ENCODE results near the gene PCDHA3. TPM values are rescaled to one million over a fixed set of nuclear protein-coding genes. Genes with fewer than 3 reads are reported as not detected.
"Not testable (repeated sequence)": the region's sequence is repeated elsewhere in the genome, so short reads cannot be mapped to it uniquely, and the experiment has no call there.

The PCDHA3 gene
- under 0.01 and 0.32 TPM in 2 replicates for total RNA-seq

GRCh38 chr5:140800816-140801493 lies at the start of gene PCDHA3:
Gene PCDHA3 (plus strand): TSS chr5:140801057.
- peak; percentile 39 for DNase-seq (ENCODE audit: low read depth)
- peak within 1 kb of the TSS; percentile 40 for H3K4me3 ChIP-seq (ENCODE audit: low read depth, low read length)
- TF ChIP-seq CTCF (IDR thresholded peaks at IDR 0.05; ENCODE audit: insufficient read depth, low read depth, low read length), result peak; percentile 35

DNA sequence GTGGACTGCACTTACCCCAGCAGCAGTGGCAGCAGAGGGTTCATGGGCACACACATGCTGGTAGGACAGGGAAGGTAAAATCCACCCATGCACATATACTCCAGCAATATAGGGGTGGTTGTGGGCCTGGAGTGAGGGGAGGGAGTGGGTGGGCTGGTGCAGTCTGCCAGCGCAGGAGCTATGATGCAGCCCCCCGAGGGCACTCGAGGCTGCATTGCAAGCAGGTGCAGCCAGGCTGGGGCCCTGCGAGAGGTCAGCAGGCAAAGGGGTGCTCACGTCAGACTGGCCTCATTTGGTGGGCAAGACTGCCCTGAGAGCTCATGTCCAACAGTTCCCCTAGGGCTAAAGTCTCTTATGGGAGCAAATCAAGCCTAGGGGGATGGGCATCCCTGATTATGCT lies 47.3 kb upstream of the PCDHA3 start:
- DNase-seq (ENCODE audit: low read depth), result no peak
- TF ChIP-seq CTCF (IDR thresholded peaks at IDR 0.05; ENCODE audit: insufficient read depth, low read depth, low read length), result no peak
- no peak overlapping the region for H3K4me3 ChIP-seq (ENCODE audit: low read depth, low read length)

DNA sequence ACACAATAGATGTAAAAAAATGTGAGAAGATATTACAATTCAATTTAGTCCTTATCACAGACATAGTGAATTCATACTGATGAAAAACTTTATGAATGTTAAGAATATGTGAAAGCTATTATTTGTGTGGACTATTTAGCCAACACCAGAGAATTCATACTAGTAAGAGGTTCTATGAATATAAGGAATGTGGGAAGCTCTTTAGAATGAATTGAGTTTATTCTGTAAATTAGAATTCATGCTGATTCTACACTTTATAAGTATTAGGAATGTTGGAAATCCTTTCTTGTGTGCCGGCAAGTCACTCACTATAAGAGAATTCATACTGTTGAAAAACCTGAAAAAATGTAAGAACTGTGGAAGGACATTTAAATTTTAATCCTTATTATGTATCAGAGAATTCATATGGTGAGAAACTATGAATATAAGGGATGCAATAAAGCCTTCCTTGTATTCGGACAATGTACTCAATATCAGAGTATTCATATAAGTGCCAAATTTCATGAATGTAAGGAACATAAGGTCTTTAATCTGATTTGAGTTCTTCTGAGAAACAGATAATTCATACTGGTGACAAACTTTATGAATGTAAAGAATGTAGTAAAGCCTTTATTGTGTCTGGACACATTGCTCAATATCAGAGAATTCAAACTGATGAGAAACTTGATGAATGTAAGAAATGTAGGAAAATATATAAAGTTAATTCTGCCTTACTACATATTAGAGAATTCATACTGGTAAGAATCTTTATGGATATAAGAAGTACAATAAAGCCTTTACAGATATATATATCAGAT lies 36.5 kb upstream of the PCDHA3 start:
- DNase-seq (ENCODE audit: low read depth), result peak; percentile 4
- TF ChIP-seq CTCF (IDR thresholded peaks at IDR 0.05; ENCODE audit: insufficient read depth, low read depth, low read length), result no peak
- no peak overlapping the region for H3K4me3 ChIP-seq (ENCODE audit: low read depth, low read length)

DNA sequence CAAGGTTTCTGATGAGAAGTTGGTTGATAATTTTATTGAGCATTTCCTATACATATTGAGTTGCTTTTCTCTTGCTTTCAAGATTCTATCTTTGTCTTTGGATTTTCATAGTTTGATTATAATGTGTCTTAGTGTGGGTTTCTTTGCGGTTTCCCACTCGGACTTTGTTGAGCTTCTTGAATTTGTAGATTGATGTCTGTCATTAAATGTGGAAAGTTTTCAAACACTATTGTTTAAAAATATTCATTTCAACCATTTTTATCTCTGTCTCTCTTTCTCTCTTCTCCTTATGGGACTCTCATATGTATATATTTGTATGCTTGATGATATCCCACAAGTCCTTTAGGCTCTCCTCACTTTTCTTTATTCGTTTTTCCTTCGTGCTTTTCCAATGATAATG lies 33.4 kb upstream of the PCDHA3 start:
- TF ChIP-seq CTCF (IDR thresholded peaks at IDR 0.05; ENCODE audit: insufficient read depth, low read depth, low read length), result no peak
- no peak for DNase-seq (ENCODE audit: low read depth)
- no peak overlapping the region for H3K4me3 ChIP-seq (ENCODE audit: low read depth, low read length)

DNA sequence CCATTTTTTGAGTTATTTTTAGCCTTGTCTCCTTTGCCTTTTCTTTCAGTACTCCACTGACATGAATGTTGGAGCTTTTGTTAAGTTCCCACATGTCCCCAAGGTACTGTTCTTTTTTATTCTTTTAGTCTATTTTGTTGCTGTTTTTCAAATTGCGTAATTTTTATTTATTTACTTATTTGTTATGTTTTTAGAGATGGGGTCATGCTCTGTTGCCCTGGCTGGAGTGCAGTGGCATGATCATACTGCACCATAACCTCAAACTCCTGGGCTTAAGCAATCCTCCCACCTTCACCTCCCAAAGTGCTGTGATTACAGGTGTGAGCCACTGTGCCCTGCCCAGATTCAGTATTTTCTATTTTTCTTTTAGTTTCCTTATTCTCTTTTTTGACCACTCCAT lies 20.3 kb upstream of the PCDHA3 start:
- no peak for DNase-seq (ENCODE audit: low read depth)
- H3K4me3 ChIP-seq (ENCODE audit: low read depth, low read length), result no peak overlapping the region
- no peak for TF ChIP-seq CTCF (IDR thresholded peaks at IDR 0.05; ENCODE audit: insufficient read depth, low read depth, low read length)

DNA sequence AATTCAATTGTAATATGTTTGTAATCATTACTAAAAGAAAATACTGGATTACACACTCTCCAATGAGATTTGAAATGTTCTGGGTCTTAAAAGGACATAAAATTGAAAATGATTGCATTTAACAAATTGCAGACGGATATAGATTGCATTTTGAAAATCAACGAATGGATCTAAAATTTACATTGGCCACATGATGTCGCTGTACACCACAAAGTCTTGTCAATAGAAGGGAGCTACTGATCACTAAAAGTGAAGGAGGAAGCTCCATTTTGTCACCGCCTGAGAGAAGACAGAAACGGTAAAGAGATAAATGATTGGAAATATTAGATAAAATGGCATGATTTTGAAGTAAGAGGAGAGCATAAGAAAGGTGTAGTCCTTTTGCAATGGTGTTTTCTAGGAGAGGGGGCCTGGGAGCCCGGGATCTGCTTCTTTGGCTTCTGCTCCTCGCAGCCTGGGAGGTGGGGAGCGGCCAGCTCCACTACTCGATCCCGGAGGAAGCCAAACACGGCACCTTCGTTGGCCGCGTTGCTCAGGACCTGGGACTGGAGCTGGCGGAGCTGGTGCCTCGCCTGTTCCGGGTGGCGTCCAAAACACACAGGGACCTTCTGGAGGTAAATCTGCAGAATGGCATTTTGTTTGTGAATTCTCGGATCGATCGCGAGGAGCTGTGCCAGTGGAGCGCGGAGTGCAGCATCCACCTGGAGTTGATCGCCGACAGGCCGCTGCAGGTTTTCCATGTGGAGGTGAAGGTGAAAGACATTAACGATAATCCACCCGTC lies 14.8 kb upstream of the PCDHA3 start, which contains the start of gene PCDHA1:
Gene PCDHA1 (plus strand): TSS at position 236 of the 782 bp plus-strand sequence.
- TF ChIP-seq CTCF (IDR thresholded peaks at IDR 0.05; ENCODE audit: insufficient read depth, low read depth, low read length), result no peak
- no peak within 1 kb of the TSS for H3K4me3 ChIP-seq (ENCODE audit: low read depth, low read length)
- DNase-seq (ENCODE audit: low read depth), result no peak

GRCh38 chr5:140787422-140787821 lies 13.4 kb upstream of the PCDHA3 start:
- H3K4me3 ChIP-seq (ENCODE audit: low read depth, low read length); DNase-seq (ENCODE audit: low read depth): not testable (repeated sequence)

DNA sequence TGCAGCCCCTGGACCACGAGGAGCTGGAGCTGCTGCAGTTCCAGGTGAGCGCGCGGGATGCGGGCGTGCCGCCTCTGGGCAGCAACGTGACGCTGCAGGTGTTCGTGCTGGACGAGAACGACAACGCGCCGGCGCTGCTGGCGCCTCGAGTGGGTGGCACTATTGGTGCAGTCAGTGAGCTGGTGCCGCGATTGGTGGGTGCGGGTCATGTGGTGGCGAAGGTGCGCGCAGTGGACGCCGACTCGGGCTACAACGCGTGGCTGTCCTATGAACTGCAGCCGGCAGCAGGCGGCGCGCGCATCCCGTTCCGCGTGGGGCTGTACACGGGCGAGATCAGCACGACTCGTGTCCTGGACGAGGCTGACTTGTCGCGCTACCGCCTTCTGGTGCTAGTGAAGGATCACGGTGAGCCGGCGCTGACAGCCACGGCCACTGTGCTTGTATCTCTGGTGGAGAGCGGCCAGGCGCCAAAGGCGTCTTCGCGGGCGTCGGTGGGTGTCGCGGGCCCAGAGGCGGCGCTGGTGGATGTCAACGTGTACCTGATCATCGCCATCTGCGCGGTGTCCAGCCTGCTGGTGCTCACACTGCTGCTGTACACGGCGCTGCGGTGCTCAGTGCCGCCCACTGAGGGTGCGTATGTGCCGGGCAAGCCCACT lies 12.9 kb upstream of the PCDHA3 start:
- DNase-seq (ENCODE audit: low read depth), result not testable (repeated sequence)

More for the DNA sequence above, 12.9 kb upstream of the PCDHA3 start:
- not testable (repeated sequence) for H3K4me3 ChIP-seq (ENCODE audit: low read depth, low read length)

Measured in fibroblast of villous mesenchyme (primary cell).